Activated naive CD4-positive, alpha-beta T cell treated with Interleukin-2 at 50 U/mL for 16 hours (primary cell): Measurements from ENCODE around the gene FAM221A.
A peak's percentile ranks its signal among the peaks of the same experiment; 100 is the strongest.
"Not testable (repeated sequence)": the region's sequence is repeated elsewhere in the genome, so short reads cannot be mapped to it uniquely, and the experiment has no call there.

Experiments used
- DNase-seq: peaks from one replicate; pipeline ENCODE4 v3.0.0-alpha.2; 2020

Gene FAM221A, protein sequence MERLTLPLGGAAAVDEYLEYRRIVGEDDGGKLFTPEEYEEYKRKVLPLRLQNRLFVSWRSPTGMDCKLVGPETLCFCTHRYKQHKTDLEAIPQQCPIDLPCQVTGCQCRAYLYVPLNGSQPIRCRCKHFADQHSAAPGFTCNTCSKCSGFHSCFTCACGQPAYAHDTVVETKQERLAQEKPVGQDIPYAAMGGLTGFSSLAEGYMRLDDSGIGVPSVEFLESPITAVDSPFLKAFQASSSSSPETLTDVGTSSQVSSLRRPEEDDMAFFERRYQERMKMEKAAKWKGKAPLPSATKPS

GRCh38 chr7:23679898-23680413 is at the start of gene FAM221A:
FAM221A (plus strand) TSS chr7:23680199; CDS start chr7:23680219, 20 bp downstream.
- DNase-seq, result peak; percentile 84

DNA sequence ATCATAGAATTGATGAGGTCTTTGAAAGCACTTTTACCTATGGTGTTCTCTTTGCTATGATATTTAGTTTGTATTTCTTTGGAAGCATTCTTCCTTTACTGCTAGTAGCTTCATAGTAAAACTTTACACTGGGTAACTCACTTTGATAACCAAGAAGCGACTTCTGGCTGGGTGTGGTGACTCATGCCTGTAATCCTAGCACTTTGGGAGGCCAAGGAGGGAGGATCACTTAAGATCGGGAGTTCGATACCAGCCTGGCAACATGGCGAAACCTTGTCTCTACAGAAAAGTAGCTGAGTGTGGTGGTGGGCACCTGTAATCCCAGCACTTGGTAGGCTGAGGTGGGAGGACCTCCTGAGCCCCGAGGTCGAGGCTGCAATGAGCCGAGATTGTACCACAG is 46.6 kb upstream of the FAM221A start:
- no peak for DNase-seq

GRCh38 chr7:23645822-23646221 is 34.2 kb upstream of the FAM221A start:
- DNase-seq, result no peak

DNA sequence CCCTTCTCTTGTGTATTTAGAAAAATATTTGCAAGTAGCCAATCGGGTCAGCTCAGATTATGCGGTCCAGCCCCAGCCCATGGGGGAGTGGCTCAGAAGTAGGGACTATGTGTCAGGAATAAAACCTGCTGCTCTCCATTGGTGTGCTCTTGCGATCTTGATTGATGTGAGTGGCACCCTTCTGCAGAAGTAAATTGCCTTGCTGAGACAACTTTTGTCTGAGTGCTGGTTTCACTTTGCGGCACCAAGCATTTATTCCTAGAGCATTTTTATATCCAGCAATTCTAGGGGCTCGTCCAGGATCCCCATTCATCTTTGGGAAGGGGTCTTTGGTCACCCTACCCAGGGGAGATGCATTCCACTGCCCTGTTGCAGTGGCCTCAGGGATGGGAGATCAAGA is 26.1 kb upstream of the FAM221A start:
- no peak for DNase-seq

GRCh38 chr7:23654508-23654907 is 25.5 kb upstream of the FAM221A start:
- no peak for DNase-seq

DNA sequence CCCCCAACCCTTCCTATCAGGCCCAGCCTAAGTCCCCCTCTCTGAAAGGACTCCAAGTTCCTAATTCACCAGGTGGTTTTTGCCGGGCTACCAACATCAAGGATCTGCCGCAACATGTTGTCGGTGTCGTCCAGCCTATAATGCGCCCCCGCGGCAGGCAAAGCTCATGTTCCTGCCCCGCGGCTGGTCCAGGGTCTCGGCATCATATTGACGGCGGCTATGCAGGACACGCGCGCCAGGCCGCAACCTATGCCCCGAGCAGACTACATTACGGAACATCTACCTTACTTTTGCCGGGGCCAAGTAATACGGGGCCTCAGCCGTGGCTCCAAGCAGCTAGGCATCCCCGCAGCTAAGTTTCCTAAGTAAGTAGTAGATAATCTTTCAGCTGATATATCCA is 24.6 kb upstream of the FAM221A start:
- DNase-seq, result no peak

GRCh38 chr7:23658831-23659427 is 21.1 kb upstream of the FAM221A start:
- no peak for DNase-seq

- no peak for DNase-seq
Observed at GRCh38 chr7:23661385-23661784, 18.6 kb upstream of the FAM221A start.

DNA sequence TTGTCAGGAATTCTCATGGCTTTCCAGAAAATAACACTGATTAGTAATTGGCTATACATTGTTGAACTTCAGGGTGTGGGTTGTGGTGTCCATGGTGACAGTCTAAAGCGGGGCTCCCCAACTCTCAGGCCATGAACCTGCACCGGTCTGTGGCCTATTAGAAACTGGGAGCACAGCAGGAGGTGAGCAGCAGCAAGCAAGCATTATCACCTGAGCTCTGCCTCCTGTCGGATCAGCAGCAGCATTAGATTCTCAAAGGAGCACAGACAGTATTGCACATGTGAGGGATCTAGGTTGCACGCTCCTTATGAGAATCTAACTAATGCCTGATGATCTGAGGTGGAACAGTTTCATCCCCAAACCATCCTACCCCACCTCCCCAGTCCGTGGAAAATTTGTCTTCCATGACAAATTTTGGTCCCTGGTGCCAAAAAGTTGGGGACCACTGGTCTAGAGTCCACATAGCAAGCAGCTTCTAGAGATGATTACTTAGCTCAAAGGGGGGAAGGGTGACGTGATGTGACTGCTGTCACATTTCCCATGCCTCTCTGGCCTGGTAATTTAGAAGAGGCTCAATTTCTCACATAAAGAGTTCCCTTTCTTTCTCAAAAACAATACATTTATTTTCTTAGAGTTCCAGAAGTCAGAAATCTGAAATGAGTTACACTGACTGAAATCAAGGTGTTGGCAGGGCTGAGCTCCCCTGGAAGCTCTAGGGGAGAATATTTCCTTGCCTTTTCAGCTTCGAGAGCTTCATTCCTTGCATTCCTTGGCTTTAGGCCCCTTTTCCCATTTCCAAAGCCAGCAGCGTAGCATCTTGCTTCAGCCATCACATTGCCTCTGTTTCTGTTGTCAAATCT is 17.6 kb upstream of the FAM221A start:
- no peak for DNase-seq

DNA sequence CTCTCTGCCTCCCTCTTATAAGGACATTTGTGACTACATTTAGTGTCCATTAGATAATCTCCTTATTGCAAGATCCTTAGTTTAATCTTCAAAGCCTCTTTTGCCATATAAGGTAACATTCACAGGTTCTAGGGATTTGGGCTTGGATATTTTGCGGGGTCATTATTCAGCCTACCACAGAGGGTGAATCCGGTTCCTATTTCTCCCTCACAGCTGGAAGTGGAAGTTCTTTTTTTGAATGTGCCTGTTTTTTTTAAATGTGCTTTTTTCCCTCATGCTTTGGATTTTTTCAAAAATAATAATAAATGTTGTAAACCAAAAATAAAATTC is 17.1 kb upstream of the FAM221A start:
- DNase-seq, result no peak

DNA sequence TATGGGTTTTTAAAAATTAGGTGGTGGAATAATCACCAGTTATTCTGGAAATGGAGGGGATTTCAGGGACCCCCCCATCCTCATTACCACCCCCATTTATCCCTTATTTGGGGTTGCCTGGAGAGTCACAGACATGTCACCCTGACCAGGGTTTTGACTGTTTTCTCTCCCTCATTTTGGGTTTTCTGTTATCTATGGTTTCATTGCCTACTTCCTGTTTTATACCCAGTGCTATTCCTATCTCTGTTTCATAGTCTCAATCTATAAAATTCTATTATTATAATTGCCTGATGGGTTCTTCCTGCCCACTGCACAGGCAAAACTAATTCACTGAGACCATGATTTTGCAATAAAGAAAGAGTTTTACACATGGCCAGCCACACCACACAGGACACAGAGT is 15.9 kb upstream of the FAM221A start:
- DNase-seq, result no peak

- no peak for DNase-seq
Observed at GRCh38 chr7:23672033-23672432, 8.0 kb upstream of the FAM221A start.

DNA sequence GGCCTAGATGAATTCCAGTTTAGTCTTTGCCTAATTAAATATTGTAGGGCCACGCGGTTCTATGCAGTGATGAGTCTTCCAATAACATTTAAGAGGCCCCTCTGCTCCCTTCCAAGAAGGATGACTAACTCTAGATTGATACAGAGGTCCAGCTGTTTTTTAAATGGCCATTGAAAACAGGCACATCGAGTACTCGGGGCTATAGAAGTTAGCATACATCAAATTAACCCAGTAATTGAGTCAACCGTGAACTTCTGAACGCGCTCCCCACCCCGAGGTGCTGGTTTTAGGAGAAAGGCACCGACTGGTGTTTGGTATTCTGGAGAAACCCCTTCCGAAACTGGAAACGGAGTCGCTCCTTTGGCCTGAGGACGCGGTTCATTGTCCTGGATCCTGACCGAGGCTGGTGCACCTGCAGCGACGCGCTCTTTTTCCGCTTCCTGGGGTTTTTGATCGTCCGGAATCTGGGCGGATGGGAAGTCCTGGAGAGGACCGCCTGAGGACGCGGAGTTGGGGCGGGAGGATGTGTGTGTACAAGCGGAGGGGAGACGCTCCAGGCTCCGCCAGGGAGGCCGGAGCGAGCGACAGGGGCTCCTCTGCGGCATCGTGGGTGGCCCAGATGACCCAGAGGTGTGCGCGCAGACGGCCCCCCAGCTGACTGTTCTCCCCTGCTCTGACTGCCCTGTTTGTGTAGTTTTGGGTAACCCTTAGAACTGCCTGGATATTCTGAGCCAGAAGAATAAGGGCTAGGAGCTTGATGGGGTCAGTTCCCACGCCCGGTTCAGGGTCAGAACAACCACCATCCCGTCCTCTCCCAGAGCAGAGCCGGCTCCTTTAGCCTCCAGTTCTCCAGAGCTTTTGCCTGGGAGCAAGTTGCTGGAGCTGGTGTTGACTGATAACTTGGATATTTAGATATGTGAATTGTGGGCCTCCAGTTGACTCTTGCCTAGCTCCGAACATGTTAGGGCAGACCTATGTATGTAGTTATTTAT is 711 bp downstream of the FAM221A start:
- peak; percentile 51 for DNase-seq

DNA sequence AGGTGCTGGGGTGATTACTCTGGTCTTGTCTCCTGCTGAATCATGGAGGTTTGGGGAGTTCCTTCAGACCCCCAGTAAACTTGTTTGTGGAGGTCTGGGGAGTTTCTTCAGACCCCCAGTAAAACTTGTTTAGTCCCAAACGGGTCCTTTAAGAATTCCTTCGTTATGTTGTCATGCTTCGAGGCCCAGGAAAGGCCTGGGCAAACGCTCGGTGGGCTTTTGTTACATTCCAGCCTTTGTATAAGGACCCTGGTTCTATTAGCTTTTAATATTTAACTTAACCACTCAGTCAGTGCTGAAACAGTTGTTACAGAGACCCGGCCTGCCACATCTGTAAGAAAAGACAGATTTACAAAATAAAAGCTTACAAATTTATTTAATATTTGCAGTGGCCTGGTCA is 4.0 kb downstream of the FAM221A start:
- DNase-seq, result not testable (repeated sequence)

DNA sequence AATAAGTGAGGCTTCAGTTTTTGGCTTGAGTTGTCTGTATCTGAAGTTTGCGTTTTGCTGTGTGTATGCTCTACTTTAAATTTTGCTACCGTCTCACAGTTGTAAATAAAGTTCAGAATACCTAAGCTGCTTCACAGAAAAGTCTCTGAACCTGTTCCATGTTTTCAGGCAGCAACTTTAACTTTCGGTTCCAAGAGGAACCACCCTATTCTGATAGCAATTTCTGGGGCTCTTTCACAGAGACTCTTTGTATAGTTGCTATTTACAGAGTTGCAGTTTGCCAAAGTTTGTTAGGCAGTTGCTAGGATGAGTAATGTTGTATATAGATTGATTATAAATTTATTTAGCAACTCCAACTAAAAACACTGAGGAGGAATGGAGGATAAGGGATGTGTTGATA is 5.7 kb downstream of the FAM221A start:
- DNase-seq, result no peak

DNA sequence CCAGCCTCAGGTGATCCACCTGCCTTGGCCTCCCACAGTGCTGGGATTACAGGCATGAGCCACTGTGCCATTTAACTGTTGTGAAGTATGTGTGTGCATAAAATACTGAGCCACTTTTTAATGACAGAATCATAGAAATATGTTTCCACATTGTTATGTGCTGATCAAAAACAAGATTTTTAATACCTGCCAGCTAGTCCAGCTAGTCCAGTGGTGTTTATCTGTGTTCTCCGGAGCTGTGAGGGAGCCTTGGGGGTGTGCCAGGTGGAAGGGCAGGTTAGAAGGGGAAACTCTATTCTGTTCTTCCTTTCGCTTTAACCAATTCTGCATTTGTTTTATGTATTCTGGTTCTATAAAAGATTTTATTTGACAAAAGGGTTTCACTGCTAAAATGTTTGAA is 7.0 kb downstream of the FAM221A start:
- no peak for DNase-seq

- DNase-seq, result no peak
Observed at GRCh38 chr7:23689165-23689564, 9.2 kb downstream of the FAM221A start.

GRCh38 chr7:23691320-23691719 is 11.3 kb downstream of the FAM221A start:
- no peak for DNase-seq

GRCh38 chr7:23693224-23693623 is 13.2 kb downstream of the FAM221A start:
- no peak for DNase-seq

DNA sequence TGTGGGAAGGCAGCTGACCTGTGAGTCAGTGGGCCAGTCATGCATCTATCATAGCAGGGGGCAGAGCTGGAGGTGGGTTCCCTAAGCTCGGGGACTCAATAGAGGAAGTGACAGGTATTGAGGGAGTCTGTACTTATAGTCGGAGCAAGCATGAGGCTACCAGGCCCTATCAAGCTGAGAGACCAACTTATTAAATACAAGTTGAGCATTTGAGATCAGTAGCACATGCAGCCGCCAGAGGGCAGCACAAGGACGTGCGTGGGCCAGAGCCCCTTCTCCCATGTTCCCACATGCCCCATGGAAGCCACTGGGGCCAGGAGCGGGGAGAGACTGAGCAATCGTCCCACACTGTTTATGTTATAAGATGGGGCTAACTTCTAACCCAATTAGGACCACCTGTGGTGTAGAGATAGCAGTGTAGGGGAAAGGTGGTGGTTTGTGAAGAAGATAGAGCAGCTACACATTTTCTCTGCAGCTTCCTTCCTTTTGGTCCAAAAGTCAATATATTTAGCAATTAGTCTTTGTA is 17.0 kb downstream of the FAM221A start:
- DNase-seq, result peak; percentile 56

GRCh38 chr7:23698822-23699221 is 18.8 kb downstream of the FAM221A start:
- no peak for DNase-seq

GRCh38 chr7:23700046-23700445 is 20.0 kb downstream of the FAM221A start:
- no peak for DNase-seq
